ENCODE measurements around the gene OR8D2.

GRCh38 chr11:124322356-124322755 lies 2.4 kb upstream of the OR8D2 start:
- TF ChIP-seq CTCF (IDR thresholded peaks at IDR 0.05): no peak
- TF ChIP-seq POLR2AphosphoS5 (IDR thresholded peaks at IDR 0.05): no peak
- TF ChIP-seq EP300 (IDR thresholded peaks at IDR 0.05): no peak
- TF ChIP-seq POLR2A (IDR thresholded peaks at IDR 0.05): no peak
